NCI-H146 treated with DMSO at 0.1 percent for 48 hours (cell line): Measurements from ENCODE around the gene ACRBP.
"Not testable (repeated sequence)": the region's sequence is repeated elsewhere in the genome, so short reads cannot be mapped to it uniquely, and the experiment has no call there.

ENCODE experiments used
- DNase-seq: peaks from one replicate; lab custom pipeline; 2025; ENCODE audit not compliant: unreplicated experiment; lab: John Stamatoyannopoulos, UW

ACRBP gene

DNA sequence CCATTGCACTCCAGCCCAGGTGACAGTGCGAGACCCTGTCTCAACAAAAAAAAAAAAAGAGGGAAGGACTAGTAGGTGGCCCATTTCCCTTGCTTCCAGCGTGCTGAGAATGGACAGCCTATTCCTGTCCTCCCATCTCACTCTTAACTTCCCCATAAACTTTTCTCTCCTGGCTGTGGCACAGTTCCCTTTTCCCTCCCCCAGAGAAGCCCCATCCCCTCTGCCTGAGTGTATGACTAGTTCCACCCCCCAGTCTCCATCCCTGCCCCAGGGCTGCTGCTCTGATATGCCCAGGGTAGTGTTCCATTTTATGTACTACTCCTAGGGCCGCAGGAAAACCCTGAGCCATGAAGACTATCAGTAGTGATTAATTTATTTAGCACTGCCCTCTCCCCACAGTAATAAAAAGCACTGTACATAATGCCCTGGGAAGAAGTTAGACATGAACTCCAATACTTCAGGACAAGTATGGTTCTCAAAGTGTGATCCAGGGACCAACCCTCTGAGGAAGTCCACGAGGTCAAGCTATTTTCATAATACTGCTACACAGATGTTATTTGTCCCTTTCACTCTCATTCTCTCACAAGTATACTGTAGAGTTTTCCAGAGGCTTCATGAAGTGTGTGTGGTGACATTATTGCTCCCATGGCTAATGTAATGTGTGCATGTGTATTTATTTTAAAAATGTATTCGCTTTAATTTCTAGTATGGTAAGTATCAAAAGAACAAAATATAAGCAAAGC, 28.6 kb downstream of the ACRBP start:
- DNase-seq, result no peak

GRCh38 chr12:6615802-6616201, 31.4 kb downstream of the ACRBP start:
- no peak for DNase-seq

- DNase-seq, result no peak
Observed at GRCh38 chr12:6614513-6615172, 32.6 kb downstream of the ACRBP start.

DNA sequence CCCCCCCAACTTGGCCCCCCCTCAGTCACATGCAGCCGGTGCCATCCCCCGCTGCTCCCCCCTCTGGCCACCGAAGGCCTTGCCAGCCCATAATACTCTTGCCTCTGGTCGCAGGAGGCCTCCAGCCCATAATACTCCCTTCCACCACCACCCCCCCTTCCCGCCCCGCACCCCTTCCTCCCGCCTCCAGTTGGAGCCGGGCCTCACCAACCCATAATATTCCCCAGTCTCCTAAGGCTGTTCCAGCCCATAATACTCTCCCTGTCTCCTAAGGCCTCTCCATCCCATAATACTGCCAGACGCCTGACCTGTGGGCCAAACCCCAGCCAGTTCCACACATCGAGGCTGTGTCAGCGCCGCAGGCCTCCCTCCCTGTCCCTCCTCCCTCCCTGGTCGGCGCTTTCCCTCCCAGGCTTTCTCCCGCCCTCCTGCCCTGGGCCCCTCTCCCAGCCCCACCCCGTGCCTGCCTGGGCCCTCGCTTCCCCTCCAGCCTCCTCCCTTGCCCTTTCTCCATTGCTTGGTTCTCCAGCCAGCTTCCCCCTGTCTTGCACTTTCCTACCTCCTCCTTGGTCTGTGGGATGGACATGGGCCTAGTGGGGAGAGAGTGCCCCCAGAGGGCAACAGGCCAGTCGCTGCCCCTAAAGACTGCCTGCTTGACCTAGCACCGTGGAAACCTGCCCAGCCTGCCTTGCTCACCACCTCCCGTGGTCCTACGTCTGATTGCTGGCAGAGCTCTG, 33.3 kb downstream of the ACRBP start:
- peak; percentile 99 for DNase-seq

DNA sequence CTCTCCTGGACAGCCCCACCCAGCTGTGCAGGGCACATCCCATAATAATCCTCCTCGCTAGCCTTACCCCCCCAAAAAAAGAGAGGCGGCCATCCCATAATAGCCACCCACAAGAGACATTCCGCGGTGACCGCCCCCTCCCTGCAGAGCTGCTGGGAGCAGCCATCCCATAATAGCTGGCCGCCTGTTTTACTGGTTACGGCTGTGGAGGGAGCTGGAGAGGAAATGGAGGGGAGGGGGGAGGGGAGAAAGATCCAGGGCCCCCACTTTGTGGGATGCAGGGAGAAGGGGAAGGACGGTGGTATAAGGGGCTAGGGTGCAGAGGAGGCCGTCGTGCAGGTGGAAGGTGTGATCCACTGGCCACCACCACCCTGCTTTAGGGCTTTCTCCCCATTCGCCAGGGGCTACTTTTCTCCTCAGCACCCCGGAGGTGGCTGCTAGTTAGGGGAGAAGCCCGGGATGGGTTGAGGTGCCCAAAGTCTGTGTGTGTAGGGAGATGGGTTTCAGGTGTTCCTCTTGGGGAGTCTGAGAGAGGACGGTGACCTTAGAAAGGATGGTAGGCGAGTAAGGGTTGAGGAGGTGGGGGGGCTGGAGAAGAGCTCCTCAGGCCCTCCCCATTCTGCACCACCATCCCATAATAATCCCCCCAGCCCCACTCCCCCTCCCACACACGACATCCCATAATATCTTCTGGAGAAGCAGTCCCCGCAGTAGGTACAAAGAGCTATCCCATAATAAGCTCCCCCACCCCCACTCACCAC, 34.0 kb downstream of the ACRBP start:
- DNase-seq, result peak; percentile 84

DNA sequence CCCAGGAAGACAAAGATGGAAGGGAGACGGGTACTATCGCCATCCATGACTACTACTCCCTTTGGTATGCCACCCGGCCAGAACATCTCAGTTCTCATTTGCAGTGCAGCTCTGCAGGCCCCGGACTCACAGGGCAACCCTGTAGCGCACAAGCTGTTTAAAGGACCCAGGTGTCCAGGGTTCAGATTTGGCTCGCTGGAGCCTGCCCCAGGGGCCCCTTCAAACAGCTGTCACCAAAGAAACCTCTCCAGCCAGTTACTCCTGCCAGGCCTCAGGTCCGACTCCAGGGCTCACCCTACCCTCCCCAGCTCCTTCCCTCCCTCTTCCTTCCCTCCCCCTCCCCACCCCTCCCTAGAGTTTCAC, 34.6 kb downstream of the ACRBP start:
- no peak for DNase-seq

DNA sequence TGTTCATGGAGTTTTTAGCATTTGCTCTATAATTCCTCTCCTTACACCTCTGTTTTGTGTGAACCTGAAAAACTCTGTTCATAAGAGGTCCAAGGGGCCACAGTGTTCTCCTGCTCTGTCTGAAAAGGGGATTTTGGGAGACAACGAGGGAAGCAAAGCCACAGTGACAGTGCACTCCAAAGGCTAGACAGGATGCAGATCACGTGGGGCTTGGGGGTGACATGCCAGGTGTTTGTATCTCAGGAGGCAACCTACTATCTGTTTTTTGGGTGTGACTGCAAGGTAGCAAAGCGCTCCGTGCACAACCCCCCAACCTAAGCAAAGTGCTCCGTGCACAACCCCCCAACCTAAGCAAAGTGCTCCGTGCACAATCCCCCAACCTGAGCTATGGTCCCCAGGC, 35.0 kb downstream of the ACRBP start:
- peak; percentile 53 for DNase-seq

- DNase-seq, result no peak
Observed at GRCh38 chr12:6608592-6609281, 38.5 kb downstream of the ACRBP start.

GRCh38 chr12:6607751-6608591, 39.3 kb downstream of the ACRBP start:
- DNase-seq, result peak; percentile 89

GRCh38 chr12:6606331-6607131, 40.7 kb downstream of the ACRBP start:
- DNase-seq, result no peak

- no peak for DNase-seq
Observed at GRCh38 chr12:6605421-6606330, 41.6 kb downstream of the ACRBP start.

DNA sequence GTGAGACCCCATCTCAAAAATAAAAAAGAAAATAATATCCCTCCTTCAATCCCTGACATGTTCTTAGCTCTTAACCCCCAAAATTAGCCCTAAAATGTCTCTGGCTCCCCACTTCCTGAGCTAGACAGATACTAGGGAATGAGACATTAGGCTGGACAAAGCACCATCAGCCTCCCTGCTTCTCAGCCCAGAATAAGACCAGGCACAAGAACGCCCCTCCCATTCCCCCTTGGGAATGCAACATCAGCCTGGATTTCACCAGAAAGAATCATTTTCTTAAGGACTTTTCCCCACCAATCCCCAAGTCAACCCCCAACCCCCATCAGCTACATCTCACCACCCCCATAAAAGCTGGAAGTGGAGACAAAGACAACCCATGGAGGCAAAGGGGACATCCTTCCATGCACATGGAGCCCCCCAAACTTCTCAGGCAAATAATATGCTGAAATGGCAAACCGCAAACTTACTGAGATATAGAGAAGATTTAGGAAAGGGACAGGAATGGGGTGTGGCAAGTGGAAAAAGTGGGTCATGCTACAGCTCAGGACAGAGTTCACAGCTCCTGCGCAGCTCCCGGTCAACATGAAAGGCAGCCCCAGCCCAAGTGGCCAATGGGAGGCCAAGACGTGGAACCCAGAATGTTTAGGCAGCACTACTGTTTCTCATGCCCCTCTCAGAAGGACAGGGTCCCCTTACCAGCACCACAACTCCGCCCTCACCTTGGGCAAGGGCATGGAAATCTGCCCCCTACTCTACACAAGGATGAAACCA, 42.8 kb downstream of the ACRBP start:
- DNase-seq, result no peak

- DNase-seq, result no peak
Observed at GRCh38 chr12:6603095-6603567, 44.1 kb downstream of the ACRBP start.

GRCh38 chr12:6602526-6602925, 44.7 kb downstream of the ACRBP start:
- no peak for DNase-seq

DNA sequence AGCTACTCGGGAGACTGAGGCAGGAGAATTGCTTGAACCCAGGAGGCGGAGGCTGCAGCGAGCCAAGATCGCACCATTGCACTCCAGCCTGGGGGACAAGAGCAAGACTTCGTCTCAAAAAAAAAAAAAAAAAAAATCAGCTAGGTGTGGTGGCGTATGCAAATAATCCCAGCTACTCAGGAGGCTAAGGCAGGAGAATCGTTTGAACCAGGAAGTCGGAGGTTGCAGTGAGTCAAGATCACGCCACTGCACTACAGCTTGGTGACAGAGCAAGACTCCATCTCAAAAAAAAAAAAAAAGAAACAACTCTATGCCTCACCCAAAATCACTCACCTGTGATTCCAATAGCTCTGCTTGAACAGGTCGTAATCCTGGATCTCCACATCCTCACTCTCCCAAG, 51.6 kb downstream of the ACRBP start:
- not testable (repeated sequence) for DNase-seq

- DNase-seq, result no peak
Observed at GRCh38 chr12:6592087-6592486, 55.1 kb downstream of the ACRBP start.
